Measurements from ENCODE around the gene THADA.

THADA gene

DNA sequence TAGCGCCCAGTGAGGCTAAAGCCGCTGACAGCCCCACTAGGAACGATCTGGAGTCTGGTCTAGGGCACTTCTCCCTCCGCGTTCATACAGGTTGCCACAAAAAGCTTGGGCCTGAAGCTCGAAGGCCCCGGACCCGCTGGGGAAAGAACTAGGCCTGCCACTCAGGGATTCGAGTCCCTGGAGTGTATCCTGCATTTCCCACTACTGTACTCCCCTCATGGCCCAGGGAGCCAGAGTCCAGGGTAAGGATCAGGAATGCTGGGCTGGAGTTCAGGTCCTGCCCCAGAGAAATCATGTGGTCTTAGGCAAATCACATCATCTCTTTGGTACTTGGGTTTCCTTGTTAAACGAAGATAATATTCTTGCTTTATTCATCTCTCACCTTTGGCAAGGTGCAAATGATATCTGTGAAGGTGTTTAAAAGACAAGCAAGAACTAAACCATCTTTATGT lies 368.0 kb downstream of the THADA start:
- no peak for DNase-seq

DNA sequence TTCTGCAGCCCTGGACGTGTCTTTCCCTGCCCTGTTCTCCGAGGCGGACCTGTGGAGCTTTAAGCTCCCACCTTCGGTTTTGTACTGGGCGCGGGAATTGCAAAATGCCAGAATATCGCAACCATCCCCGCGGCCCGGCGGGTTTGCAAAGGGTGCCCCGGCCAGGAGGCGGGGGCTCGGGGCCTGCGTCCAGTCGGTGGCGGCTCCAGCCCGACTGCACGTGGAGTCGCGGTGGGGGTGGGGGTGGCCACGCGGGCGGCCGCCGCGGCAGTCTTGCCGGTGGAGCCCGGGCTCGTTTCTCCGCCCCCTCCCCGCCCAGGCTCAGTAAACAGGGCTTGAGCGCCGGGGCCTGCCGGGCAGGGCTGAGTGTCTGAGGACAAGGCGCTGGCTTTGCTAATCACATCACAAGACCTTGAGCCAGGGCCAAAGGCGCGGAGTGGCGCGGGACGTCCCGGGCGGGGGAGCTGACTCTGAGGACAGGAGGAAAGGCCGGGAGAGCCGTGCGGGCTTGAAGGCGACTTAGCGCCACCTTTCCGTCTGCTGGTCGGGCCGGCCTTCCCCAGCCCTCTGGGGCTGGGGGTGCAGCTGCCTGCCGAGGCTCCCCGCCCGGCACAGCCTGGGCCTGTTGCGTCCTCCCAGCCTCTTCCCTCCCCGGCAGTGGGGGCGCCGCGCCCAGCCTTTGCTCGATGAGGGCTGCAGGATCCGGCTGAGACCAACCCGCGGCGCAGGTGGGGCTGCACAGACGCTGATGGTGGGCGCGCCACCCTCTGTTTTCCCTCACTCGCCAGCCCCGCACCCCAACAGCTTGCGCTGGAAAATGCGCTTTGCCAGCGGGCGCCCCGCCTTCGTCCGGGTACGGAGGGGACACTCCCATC lies 368.6 kb downstream of the THADA start:
- peak; percentile 76 for DNase-seq

DNA sequence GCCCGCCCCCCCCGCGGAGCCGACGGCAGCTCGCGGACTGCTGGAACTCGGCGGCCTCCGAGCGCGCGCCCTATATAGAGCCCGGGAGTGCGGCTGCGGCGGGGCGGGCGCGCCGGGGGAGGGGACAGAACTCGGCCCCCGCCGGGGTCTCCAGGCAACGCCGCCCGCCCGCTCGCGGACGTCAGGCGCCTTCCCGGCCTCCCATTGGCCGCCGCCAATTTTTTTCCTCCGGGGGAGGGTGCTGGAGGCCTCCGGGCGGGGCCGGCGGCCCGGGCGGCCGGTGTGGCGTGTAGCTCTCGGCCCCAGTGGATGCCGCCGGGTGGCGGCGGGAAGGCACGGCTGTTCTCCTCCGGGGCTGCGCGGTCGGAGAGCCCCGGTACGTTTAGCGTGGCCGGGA lies 369.3 kb downstream of the THADA start, which contains the start of gene ZFP36L2:
Gene ZFP36L2, minus strand, starts transcription at position 49 of the 397 bp plus-strand sequence. CDS start 291 bp downstream, outside the sequence.
- peak; percentile 97 for DNase-seq

DNA sequence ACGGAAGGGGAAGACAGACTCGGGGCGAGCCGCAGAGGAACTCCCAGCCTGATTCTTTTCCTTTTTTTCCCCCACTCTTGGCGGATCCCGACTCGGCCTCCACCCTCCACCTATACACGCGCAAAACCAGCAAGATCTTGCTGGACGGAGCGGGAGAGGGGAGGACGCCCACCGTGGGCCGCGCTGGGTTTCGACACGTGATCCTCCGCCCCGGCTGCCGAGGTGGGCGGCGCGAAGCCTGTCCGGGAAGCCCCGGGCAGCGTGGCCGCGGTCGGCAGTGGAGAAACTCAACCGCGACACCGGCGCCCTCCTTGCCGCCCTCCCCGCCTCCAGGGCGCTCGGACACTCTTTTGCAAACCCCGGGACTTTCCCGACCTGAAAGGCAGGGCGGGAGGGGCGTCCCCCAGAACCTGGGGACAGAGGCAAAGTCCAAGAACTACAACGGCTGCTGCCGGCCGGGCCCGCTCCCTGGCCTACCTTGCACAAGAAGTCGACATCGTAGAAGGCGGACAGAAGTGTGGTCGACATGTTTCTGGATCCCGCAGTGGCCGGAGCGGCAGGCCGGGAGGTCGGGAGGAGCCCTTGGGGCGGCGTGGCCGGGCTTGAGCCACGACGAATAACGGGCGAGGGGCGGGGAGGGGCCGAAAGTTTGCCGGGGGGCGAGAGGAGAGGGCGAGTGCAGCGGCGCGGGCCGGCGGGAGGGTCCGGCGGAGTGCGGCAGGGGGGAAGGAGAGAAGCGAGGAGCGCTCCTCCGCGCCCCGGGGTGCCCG lies 369.9 kb downstream of the THADA start:
- DNase-seq: peak; percentile 80

DNA sequence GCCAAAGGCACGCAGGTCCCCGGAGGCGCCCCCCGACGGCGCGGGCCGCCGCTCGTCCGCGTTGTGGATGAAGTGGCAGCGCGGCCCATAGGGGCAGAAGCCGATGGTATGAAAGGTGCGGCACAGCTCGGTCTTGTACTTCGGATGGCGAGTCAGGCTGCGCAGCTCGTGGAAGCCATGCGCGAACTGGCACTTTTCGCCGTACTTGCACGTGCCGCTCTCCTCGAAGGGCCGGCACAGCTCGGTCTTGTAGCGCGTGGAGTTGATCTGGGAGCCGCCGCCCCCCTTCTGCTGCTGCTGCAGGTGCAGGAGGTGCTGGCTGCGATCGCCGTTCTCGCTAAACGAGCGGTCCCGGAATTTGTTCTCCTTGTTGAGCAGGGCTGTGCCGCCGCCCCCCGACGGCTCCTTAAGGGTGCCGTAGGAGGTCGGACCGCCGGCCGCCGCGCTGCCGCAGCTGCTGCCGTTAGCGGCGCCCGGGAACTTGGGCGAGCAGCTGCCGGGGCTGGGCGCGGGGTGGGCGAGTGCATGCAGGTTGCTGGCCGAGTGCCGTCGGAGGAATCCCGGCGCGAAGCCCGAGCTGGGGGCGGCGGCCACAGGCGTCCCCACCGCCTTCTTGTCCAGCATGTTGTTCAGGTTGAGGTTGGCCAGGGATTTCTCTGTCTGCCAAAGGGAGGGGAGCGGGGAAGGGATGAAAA lies 370.6 kb downstream of the THADA start:
- peak; percentile 61 for DNase-seq

DNA sequence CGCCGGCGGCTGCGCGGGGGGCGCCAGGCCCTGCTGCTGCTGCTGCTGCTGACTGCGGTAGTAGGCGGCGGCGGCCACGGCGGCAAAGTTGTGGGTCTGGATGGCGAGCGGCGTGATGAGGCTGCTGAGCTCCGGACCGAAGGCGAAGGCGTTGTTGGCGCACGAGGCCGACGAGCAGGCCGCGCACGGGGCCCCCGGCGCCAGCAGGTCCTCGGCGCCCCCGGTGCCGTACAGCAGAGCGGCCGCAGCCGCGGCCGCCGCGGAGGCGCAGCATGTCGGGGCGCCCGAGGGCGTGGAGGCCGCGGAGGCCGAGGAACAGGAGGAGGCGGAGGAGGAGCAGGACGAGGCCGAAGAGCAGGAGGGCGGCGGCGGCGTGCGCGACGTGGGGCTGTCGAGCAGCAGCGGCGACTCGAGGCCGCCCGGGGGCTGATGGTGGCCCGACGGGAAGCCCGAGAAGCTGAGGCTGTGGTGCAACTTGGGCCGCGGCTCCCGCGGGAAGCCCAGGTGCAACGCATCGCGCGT lies 371.2 kb downstream of the THADA start:
- DNase-seq: peak; percentile 51

DNA sequence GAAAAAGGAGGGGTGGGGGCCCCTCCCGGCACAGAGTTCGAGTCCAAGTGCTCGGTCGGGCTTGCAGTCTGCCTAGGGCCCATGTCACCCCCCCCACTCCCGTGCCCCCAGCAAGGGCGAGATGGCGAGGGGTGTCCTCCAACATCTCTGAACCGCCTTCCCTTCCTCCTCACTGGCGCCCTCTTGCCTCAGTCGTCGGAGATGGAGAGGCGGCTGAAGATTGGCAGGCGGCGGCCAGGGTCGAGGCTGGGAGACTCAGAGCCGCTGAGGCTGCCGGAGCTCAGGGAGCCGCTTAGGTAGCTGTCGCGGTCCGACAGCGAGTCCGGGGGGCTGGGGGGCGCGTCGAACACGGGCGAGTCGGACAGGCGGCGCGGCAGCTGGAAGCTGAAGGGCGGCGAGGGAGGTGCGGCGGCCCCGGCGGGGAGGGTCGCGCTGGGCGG lies 371.7 kb downstream of the THADA start:
- DNase-seq: peak; percentile 86

DNA sequence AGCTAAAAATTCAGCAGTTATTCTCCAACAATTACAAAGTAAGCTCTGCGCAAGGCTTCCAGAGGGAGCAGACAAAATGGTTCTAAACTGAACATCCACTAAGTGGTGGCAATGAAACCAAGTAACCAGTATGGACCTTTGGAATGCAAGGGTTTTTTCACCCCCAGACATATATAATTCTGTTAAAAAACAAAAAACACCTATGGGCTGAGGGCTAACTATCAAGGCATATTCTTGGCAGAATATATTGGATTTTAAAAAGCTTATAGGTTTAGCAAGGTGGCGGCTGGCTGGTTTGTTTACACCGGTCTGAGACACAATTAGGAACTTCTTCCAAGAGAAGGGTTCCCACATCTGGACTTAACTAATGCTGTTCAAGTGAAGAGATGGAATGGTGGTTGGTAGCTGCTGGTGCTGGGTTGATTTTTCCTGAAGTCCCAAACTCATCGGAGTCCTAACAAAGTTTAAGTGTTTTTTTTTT lies 372.3 kb downstream of the THADA start:
- DNase-seq: no peak

DNA sequence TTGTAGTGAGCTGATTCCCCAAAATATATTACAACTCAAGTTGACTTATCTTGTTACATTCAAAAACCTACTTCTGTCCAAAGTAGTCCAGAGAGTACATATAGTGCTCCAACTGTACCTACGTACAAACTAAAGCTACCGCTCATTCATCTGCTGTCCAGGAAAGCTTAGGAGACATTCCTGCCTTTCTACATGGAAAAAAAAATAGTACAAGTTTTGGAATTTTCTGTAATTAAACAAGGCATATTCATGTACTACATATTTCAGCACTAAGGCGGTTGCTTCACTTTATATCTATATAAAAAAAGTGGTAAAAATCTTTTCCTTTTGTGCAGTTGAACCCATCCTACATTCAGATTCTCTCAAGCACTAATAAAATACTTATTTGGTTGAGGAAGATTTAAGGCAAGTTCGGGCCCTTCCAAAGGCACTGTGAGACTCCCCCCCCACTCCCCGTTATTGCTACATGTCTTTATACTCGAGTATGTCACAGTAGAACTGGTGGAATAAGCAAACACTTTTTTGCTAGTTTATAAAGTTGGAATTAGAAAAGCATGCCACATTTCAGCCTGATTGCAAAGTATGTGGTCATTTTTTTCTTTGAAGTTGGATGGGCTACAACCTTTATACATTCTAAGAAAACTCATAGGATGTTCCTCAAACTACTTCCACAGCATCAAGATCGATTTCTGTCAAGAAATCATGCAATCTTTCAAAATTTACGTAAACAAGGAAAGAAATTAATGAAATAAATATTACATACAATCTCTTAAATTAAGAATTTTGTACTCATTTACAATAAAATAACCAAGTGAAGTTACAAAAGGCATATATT lies 373.1 kb downstream of the THADA start:
- DNase-seq: peak; percentile 17

DNA sequence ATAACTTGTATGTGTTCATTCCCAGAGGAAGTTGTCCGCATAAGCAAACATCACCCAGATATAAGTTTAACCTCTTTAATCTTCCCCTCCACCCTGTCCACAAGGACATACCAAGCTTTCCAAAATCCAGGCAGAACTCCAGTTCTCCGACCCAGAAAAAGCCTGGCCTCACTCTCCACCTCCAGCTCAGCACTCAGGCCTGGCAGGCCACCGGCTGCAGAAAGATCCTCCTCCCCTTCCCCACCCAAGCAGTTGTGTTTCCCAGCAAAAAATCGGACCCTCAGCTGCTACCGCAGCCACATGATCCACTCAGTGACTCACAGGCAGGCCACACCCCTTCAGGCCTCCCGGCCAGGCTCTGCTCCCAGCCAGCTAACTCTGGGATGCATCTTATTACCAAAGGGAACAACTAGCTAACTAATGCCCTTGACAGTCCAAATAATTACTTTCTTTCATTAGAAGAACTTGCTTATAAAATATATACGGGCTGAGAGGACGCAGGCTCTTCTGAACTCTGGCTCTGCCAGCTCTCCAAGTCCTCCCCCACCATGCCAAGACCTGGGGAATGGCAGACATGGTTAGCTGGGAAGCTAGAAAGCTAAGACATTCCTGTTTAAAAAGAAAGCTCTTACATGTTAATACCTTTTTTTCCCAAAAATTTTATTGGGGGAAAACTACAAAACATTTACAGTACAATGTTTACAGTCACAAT lies 373.9 kb downstream of the THADA start:
- peak; percentile 71 for DNase-seq

DNA sequence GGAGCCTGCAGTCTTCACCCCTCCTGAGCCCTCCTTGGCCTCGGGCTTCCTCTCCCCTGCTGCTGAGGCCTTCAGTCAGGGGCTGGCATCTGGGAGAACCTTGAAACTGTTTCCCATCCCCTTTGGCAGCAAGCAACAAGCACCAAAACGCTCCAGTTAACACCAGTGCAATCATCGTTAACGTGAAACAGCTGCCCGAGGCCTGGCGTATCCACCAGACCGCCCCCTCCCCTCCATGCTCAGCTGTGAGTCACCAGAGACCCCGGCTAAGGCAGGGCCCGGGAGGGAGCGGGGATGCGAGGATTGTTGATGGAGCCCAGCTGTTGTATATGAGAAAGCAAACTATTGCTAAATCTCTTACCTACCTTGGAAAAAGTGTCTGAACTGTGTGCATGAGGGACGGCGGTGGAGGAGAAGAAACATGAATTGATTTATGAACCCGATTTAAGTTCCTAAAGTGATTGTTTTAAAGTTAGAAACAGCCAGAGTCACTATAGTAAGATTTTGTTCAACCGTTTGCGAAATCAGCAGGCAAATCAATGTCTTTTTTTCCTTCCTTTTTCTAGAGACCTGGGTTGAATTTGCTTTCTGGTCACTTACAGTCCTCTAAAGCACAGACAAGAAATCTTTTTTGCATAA lies 374.6 kb downstream of the THADA start:
- DNase-seq: peak; percentile 37

DNA sequence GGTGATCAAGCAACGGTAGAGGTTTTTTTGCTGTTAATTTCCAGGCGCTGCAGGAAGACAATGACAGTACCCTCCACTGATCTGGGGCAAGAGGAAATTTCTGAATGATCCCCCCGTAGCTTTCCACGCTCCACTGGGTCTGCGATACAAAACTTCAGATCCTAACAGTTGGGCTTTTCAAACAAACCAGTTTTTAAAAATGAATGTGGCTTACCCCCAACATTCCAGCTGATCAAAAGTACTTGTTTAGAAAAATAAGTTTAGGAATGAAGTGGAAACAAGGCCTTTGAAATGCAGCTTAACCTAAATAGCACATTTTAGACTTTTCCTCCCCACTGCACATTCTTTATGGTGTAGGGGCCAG lies 375.1 kb downstream of the THADA start:
- no peak for DNase-seq

DNA sequence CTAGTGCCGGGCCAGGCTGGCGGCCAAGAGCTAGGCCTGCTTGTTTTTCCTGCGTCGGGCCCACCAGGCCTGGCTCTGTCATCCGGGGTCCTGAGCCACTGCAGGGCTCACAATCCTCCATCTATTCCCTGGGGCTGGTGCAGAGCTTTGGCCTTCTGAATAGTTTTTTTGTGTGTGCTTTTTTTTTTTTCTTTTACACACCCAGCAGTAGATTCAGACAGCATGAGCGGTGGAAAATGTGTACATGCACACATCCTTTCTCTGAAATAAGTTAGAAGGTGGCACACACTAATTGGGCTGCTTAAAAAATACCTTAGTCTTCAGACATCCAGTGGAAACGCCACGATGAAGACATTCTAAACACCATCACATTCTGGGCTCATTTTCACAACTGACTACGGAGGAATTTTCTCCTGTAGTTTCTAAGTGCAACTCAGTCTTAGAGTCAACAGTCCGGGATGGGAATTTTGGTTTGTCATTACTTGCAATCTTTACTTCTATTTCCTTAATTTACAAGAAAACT lies 375.5 kb downstream of the THADA start:
- DNase-seq: no peak

DNA sequence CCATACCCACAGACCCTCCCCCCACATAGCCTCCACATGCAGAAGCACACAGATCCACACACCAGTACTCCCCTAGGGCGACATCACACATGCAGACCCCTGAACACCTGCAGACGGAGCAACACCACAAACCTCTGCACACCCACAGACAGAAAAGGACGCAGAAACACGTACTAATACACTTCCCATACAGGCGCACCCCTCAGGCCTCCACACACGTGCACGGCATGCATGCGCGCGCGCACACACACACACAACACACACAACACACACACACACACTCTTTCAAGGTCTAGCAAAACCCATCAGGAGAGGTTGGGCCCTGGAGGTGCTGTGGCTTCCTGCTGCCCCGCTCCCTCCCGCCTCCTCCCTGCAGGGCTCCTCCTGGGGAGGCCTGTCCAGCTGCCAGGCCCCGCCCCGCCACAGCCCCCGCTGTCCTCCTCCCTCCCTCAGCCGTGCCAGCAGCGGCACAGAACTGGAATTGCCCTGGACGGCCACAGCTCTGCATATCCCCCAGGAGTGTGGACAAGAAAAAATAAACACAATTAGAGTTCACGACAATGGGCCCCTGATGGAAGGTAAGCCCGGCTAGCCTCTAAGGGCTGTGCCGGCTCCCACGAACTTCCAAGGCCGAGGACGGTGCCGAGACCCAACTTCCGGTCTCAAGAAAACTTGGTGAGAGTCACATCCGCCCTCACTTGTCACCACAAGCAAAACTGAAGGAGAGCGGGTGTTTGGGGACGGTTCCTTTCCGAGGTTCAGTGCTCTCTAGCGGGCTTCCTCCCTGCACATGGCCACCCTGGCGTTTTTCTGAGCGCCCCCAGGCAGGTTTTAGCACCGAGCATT lies 376.2 kb downstream of the THADA start:
- peak; percentile 88 for DNase-seq

DNA sequence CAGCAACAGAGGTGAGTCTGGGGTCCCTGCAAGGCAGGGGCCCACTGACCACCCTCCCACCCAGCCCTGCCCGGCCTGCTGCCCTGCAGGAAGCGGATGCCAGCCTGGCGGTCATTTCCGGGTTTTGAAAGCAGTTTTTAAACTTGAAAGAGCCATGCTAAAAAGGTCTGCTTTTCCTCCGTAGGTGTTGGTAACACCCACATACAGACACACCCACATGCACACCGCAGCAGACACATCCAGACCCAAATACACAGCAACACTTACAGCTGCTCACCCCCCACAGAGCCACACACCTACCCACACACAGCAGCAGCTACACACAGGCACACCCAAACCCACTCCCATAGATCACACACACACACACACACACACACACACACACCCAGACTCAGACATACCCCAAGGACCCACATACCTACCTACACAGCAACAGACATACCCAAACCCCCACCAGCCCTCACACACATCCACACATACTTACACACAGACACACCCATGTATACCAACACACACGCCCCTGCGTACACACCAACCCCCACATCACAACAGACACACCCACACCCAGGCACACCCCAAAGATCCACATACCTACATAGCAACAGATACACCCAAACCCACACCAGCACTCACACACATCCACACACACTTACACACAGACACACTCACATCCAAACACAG lies 377.0 kb downstream of the THADA start:
- DNase-seq: peak; percentile 77

DNA sequence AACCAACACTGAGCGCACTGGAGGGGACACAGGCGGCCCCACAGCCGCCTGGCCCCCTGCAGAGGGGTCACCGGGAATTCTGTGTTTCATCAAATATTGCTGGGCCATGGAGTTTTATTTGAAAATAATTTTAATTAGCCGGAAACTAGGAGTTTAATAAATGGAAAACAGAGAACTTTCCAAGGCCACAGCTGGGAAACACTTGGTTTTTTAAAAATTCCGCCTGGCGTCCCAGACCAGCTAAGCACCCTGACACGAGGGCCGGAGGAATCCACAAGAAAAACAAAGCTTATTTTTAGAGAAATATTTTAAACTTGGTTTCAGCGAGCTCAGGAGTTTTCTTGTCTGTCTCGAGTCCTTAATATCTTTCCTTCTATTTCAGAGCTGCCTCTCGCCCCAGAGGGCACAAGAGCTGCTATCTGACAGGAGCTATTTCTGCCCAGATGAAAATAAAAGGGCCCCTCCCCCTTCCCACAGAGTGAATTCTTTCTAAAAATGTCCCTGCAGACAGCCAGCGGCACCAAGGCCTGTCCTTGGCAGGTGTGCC lies 377.6 kb downstream of the THADA start:
- no peak for DNase-seq

DNA sequence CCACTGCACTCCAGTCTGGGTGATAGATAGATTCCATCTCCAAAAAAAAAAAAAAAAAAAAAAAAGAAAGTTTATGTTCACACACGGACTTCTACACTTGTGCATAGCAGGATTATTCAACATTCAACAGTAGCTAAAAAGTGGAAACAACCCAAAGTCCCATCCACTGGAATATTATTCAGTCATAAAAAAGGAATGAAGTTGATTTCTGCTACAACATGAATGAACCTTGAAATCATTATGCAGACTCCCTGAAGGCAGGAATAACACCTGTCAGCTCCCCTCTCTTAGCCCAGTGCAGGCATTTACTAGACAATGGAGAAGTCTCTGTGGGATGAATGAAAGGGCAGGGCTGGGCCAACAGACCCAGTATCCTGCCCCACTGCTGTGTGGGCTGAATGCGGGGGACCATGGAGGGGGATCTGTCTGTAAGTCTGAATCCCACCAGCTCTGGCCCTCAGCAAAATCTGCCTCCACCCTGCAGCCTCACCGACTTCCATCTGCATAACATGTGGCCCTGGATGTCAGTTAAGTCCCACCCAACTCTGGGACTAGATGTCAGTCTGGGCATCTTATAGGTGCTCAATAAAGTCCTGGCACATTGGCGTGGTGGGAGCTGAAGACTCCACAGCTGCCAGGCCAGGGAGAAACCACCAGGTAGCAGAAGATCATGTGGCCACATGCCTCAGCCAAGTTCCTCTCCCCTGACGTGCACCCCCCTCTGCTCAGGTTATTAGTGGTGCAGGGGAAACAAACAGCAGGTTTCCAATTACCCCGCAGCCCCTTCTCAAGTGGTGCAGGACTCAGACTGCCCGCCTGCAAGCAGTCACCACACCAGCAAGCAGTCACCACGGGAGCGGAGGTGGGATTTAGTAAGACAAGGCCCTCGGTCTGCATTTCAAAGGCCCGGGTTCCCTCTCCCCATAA lies 378.3 kb downstream of the THADA start:
- no peak for DNase-seq
